HPDE6-E6E7 (cell line): Measurements from ENCODE around the gene GALNT14.

Source experiments
- DNase-seq: peaks from one replicate; pipeline ENCODE4 v3.0.0; 2011; ENCODE audit warnings: missing footprints; ENCODE audit errors: extremely low spot score

The GALNT14 gene

DNA sequence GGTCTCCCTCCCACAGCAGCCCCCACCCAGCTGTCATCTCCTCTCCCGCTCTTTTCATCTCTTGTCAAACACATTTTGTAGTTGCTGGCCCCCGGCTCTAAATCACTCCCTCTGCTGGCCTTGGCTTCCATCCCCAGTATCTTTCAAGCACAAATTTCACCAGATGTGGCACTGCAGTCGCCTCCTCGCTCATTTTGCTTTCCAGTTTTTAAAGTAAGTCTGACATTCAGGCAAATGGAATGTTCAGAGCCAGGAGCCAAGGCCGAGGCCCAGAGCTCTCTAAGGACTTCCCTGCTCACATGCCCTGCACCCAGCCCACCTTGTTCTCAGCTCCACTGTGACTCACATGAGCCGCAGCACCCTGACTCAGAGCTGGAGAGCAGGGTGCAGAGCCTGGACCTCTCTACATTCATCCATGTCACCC lies 158.4 kb downstream of the GALNT14 start:
- DNase-seq: peak; percentile 98

DNA sequence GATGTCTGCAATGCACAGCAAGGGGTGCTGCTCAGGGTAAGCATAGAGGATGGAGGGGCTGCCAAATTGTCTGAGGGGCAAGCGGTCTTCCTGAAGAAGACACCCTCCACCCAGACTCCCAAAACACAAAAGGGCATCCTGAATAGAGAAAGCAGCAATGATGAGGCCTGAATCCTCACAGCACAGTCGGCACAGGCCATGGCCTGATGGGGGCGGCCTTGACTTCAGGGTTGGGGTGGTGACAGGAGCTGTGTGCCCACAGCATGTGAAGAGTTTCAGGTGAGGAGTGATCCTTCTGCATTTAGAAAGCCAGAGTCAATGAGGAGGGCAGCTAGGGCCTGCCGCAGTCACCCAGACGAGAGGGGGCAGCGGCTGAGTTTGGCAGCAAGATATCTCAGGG lies 159.4 kb downstream of the GALNT14 start:
- no peak for DNase-seq

DNA sequence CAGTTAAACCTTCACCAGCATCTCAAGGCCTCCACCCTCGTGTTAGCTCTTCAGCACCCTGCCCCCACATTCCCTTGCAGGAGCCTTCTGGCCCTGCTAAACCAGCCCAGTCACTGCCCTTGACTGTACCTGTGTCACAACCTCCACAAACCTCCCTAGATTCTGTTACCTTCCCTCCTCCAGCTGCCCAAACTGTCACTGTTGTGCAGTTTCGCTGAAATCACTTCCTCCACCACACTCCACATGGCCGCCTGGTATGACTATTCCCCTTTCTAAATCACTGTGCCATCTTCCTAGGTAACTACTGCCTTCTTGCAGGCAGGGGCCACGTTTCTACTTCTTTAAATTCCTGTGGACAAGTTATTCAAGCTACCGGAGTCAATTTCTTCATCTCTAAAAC lies 160.2 kb downstream of the GALNT14 start:
- no peak for DNase-seq

DNA sequence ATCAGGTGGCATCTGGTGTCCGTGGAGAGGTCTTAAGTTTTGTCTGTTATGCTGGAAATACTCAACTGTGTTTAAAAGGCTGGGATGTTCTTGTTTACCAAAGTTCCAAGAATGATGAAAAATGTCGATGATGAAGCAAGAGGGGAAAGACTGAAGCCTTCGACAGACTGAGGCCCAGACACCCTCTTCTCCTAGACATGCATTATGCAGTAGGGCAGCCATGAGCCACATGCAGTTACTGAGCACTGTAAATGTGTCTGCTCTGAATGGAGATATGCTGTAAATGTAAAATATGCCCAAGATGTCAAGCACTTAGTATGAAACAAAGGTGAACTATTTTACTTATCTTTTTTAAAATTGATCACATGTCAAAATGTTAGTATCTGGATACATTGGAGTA lies 163.1 kb downstream of the GALNT14 start:
- no peak for DNase-seq

DNA sequence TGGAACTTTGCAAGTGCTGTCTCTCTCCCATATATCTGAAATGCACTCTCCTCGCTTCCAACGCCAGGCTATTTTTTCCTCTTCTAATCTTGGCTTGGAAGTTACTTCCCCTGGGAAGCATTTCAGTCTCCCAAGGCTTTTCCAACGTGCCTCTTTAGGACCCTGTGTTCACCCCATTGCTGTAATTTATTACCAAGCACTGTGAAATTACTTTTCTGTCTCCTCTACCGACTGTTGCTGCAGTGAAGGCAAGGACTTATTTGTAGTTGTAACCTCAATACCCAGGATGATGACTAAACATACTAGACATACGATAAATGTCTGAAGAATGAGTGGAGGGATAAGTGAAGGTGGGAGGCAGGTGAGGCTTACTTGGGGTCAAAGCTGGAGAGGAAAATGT lies 163.7 kb downstream of the GALNT14 start:
- DNase-seq: no peak

DNA sequence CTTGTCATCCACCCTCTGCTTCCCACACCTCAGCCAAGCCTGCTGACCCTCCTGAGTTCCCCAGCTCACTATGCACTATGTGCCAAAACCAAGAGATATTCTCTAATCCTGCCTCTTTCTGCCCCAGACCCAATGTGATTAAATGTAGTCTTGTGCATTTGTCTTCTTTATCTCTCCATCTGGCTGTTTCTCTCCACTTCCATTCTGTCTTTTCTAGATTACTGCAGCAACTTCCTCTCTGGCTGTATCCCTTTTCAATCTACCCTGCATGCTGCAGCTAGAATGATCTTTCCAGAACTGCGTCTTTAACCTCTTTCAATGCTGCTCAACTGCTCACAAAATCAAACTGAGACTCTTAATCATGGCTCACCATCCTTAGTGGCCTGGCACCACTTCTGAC lies 164.1 kb downstream of the GALNT14 start:
- no peak for DNase-seq

DNA sequence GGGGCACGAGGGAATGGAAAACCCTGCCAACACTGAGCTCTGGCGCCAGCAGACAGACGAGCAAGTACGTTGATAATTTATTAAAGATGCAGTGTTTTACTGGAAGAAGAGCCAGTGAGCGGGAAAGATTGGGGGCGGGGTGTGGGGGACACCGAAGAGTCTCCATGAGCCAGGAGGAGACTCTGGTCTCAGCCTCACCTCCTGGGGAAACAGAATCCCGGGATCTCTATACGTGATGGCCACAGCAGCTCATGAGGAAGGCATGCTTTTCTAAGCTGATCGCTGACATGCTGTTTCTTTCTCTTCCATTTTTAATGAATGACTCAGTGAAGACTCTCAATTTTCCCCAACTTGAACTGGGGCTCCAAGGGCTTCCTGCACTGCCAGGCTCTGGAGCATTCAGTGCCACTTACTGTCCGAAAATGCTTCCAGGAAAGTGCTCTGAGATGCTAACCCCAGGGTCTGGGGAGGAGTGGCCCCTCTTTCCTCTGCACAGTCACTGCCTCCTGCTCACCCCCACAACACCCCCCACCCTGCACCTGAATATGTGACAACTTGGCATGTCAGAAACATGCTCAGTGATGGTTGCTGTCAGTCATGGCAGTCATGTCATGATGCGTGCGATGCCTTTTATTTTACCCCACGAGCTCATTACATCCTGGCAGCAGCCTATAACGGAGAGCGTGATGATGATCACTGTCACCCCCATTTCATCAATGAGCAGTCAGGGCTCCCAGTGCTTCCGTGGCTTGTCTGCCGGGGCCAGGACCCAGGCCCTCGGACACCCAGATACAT lies 166.8 kb downstream of the GALNT14 start:
- no peak for DNase-seq

DNA sequence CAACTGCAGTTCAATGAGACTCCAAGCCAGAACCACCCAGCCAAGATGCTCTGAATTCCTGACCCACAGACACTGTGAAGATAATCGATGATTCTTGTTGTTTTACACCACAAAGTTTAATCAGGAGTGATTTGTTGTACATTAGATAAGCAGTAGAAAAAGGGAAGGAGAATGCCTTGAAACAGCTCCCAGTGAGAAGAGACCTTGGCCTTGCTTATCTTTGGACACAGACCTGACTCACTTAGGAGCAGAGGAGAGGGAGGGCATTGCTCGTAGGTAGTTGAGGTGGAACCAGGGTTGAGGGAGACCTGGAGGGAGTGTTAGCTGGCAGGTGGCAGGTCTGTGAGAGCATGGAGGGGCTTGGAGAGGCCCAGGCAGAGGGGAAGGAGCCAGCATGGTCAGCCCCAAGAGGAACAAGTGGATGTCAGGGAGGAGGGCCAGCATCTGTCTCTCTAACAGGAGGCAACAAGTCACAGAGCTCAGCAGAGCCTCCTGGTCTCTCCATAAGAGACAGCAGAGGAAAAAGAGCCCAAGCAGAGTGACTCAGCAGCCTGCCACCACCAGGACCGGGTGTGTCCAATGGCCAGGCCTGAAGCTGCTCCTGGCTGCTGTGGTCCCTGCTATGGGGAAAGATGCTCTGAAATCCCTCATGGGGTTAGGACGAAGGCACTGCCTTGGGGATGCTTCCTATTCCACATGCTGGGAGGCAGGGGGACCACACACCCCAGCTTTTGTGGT lies 169.4 kb downstream of the GALNT14 start:
- DNase-seq: no peak

DNA sequence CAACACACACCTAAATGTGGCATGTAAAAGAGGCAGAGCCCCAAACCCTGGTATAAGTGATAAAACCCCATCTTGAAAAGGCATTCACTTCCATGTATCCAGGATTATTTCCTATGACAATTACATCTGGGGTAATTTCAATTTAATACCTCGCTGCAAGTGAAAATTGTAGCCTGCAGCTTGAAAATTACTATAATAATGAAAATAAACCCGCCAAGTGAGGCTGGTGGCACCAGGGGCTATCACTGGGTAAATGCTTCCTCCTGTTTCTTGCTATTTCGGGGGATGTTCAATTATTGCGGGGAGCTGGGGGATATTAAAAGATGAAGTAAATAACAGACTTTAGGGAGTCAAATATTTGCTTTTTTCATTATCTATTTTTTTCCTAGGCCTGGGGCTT lies 171.5 kb downstream of the GALNT14 start:
- DNase-seq: no peak

DNA sequence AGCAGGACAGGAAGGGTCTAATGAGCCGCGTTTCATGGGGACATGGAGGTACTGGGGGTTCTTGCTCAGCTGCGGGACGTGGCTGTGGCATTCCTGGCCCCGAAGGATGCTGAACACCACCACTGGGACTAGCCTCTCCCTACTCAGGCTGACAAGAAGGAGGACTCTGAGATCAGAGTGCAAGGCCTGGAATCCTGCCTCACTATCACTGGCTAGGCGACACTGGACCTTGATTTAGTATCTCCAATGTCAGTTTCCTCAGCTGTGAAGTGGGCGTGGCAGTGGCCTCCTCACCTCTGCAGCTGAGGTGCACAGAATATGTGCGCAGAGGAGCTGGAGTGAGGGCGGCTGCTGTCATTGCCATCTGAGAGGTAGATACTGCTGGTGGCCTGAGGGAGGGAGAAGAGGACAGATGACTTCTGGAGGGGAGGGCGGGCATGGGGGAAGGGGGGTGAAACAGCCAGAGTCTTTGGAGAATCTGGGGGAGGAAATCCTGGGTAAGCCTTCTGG lies 173.2 kb downstream of the GALNT14 start:
- no peak for DNase-seq

DNA sequence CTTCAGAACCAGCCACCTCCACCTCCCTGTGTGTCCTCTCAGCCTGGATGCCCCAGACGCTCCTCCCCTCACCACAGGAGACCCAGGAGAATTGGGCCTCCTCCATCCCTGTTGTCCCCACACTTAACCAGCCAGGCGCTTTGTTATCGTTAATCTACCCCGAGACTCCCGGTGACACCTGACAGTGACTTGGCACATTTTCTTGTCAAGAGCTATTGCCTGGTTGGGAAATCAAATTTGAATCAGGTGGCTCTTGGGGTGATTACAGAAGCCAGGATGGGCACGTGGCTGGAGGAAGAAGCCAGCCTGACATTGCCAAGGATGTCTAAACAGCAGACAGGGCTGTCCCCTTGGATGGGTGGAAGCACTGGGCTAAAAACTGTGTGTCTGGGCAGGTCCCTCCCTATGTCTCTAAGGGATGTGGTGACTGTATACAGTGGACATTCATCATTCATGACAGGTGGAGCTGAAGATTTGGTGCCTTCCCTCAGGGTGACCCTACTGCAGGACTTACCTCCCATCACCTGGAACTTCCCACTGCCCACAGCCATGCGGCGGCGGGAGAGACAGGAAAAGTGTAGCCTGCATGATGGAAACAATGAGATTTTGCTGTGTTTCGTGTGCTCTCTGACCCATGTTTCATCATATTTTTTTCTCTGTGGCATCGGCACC lies 173.8 kb downstream of the GALNT14 start:
- DNase-seq: no peak

DNA sequence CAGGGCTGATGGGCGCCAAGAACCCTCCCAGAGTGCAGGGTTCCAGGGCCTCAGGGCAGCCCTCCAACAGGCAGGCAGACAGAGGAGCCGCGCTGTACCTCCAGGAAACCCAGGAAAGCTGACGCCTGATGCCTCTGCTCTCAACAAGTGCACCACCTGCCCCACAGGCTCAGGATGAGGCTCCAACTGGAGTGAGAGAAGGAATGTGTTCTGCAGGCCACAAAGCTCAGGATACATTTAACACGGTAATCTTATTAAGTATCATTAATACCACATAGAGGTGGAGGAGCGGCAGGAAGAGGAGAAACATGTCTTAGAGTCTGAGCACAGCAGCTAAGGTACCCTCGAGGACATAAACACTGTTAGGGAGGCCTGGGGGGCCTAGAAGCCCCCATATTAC lies 175.1 kb downstream of the GALNT14 start:
- DNase-seq: no peak

DNA sequence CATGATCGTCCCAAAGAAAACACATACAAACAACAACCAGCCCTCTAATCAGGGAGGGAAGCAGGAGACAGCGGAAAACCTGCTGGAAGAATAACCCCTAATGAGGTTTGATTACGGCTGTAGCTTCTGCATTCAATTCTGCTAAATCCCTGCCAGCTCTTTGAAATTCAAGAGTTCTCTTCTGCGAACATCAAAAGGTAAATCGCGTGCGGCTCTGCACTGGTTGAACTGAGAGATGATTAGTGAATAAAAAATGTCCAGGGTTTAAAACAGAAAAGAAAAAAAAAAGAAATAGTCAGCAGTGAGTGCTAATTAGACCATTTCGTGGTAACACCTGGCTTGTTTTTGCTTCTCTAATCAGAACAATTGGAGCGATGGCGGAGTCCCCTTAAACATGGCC lies 178.0 kb downstream of the GALNT14 start:
- DNase-seq: no peak

DNA sequence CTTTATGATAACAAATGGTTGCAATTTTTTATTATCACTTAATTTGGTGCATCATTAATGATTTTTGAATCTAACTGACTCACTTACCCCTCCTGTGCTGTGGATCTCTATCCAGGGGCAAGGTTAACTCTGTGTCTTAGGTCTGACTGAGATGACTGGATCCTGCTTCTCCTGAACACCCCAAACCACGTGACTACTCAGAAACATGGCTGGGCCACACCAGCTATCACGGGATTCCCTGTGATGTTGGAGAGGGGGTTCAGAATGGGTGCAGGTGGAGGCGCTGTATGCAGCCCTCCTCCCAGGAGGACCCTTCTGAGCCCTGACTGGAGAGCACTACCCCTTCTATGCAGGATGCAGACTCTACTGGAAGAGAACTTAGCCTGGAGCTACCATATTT lies 178.6 kb downstream of the GALNT14 start:
- DNase-seq: no peak

DNA sequence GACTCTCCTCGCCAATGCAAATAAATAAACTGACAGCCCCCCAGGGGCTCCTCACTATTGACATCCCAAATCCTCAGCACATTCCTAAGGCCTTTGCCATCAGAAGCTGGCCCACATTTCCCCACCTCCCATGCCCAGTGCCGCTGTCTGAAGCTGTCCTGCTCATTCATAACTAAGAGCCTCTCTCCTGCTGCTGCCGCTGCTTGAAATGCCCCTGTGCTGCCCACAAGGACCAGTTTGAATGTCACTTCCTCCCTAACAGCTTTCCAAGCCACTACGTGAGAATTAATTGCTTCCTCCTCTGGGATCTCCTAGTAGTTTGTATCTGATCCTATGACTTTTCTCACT lies 179.3 kb downstream of the GALNT14 start:
- no peak for DNase-seq

DNA sequence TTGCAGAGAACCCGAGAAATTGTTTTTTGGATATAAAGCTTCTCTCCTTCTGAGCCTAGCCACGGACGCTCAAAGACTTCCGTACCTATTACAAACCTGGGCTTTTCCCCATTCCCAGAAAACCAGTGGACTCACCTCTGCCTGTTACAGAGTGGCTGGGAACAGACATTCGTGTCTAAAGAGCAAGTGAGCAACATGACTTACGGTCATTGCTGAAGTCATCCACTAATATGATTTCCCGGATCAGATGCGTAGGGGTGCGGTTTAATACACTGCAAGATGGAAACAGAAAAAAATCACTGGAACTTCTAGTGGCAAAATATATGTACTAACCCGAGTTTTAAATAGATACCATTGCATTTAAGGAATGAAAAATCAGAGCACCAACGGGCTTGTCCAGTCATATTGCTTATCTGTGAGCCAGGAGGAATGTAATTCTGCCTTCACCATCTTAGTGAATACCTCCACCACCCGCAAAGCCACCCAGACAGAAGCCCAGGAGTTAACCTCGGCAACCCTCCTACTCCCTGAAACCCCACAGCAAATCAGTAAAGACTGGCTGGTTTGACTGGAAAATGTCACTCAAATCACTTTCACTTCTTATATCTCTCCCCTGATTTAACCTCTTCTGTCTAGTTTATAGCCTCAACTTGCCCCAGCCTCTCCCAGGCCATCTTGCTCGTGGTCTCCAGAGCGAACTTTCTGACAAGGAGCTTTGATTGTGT lies 179.9 kb downstream of the GALNT14 start:
- no peak for DNase-seq

DNA sequence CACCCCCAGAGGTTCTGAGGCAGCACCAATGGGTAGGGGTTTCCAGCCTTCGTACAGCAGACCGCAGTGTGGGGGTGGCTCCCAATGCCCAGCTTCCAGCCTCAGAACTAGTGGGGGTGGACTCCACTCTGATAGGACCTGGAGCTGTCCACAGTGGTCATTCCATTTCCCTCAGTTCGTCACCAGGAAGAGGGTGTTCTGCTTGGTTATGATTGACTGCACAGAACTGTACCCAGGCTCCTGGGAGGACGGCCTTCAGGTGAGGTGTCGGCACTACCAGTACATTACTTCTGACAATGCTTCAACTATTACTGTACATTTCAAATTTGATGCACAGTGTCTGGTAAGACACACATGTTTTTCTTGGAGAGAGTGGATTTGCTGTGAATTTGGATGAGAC lies 180.6 kb downstream of the GALNT14 start:
- no peak for DNase-seq

DNA sequence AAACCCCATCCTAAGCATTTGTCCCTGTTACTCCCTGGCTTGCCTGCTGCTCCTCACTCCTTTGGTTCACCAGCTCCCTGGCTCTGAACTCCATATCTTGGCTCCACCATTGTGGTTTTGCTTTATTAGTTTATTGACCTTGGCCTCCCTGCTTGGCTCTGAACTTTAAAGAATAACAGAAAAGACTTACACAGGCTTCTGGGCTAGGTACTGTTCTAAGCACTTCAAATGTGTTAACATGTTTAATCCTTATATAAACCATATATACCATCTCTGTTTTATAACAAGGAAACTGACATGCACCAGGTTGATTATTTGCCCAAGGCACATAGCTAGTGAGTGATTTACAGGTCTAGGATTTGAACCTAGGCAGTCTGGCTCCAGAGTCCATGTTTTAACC lies 181.2 kb downstream of the GALNT14 start:
- no peak for DNase-seq

DNA sequence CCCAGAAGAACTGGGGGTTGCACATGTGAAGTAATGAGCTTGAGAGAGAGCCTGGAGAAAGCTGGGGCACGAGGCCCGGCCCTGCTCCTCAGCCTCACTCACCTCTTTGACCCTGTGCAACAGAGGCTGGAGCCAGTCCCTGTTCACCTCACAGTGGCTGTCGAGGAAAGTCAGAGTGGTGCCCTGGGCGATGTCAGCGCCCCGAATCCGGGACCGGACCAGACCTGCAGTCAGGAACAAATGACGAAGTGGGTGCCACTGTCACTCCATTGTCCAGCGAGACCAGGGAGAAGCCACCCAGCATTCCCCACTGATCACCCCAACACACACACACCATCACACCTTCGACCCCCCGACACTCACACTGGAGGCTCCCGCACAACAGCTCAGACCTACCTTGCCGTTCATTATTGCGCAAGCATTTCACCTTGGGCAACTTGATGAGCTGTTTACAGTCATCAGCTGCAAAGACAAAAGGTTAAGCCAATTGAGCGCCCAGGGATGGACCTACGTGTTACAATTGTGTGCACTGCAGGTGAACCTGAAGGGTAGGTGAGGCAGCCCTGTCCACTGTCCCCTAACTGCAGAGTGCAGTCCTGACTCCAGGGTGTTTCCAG lies 182.6 kb downstream of the GALNT14 start:
- no peak for DNase-seq

DNA sequence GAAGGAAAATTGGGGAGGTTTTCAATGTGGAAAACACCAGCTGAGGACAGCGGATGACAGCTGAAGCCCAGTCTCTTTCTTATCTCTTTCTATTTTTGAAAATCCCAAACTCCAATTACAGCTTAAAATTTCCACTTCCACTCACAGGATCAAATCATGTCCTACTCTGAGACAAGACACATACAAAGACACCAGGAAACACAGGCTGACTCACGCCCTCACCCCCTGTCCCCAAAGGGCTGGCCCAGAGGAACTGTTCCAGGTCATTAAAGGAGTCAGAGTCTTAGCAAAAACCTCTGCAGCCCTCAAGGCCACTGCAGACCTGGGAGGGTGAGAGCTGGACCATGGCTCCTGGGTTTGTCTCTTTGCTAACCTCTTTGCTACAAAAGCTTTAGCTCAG lies 187.9 kb downstream of the GALNT14 start:
- no peak for DNase-seq

DNA sequence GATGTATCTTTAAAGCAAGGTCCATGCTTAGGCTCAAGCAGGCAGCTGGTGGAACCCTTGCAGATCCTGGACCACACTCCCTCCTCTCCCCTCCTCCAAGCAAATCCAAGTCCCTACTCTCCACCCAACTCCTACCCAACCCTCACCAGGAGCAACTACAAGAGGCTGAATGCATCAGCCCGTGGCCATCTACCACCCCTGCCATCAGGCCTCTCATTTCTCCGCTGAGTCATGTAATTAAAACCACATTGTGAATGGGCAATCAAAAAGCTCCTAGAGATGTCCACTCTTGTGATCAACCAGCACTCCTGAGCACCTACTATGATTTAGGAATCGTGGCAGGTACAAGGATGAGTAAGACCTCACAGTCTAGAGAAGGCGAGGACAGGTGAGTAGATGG lies 188.8 kb downstream of the GALNT14 start:
- no peak for DNase-seq

DNA sequence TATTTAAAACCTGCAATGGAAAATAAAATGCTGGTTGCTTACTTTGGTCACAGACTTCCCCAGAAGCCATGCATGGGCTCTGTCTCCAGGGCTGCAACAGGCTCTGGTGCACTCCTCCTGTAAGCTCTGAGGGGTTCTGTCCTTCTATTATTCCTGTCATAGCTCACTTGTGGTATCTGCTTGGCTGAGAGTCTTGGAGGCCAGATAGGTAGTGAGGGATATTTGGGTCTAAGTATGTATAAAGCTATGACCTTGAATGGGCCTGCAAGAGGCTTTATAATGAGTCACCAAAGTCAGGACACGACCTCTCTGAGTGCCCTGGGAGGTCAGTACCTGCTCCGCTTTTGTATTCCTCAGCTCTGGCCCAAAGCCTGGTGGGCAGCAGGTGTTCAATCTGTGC lies 189.4 kb downstream of the GALNT14 start:
- no peak for DNase-seq
